ENCODE data around the gene SERPINA10. TPM values are rescaled to one million over a fixed set of nuclear protein-coding genes. Genes with fewer than 3 reads are reported as not detected.

The SERPINA10 gene
- polyA plus RNA-seq, 3 donors = not detected

DNA sequence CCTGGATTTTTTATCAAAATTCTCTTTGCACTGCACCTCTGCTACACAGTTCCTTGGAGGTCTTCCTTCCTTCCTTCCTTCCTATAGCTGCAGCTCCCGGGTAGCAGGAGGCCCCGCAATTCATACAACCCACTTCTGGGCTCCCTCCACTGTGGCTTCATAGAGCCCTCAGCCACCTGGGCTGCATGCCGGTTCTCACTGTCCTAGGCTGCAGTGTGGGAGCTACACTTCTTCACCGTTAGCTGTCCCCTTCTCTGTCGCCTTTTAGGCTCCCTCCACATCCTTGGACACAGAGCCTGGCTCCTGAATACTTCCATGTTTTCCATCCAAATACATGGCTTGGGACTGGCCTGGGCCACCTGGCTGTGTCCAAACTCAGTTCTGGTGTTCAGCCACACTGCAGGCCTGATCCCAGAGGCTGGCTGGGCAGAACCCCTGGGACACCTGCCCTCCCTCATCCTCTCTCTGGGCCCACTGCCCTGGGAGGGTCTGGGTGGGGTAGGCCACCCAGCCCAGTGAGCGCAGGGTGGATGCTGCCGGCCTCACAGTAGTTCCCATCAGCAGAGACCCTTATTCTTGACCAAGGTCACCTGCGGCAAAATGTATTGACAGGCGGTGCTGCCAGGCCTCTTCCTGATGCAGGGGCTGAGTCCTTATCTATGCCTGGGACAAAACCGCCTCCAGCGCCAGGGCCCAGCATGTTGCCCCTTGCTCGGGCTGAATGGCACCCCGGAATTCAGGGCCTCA lies 1.7 kb downstream of the SERPINA10 start:
- Histone ChIP-seq H3K4me2 (replicated peaks; ENCODE audit: extremely low read depth, low read length, poor library complexity, severe bottlenecking) (no peak overlapping the region), H3K4me3 (replicated peaks in 1 of 3; ENCODE audit: low read depth in 2 of 3, low read length in 3 of 3) (no peak overlapping the region), H2AFZ (ENCODE audit: insufficient read depth, low read depth, low read length, poor library complexity, severe bottlenecking) (no peak overlapping the region), H3K27ac (ENCODE audit: low read depth in 1 of 2, low read length in 2 of 2) (no peak overlapping the region), H4K20me1 (ENCODE audit: insufficient read depth, low read length) (no peaks in the 10 kb centered on the region), H3K36me3 (replicated peaks in 1 of 2; ENCODE audit: control insufficient read depth in 1 of 2, insufficient read depth in 2 of 2, low read length in 2 of 2) (no peaks in the 10 kb centered on the region), H3K4me1 (ENCODE audit: control insufficient read depth in 1 of 2, insufficient read depth in 2 of 2, low read length in 2 of 2) (no peaks in the 10 kb centered on the region), H3K9ac (ENCODE audit: insufficient read depth, low read length, poor library complexity, severe bottlenecking) (no peak overlapping the region), H3K27me3 (ENCODE audit: control insufficient read depth in 2 of 2, insufficient read depth in 2 of 2, low read length in 2 of 2) (no peaks in the 10 kb centered on the region), H3K79me2 (ENCODE audit: insufficient read depth, low read length) (no peaks in the 10 kb centered on the region), H3K9me3 (replicated peaks in 1 of 2; ENCODE audit: control insufficient read depth in 1 of 2, insufficient read depth in 1 of 2, low read length in 2 of 2) (no peaks in the 10 kb centered on the region)
- intact Hi-C loops (cut with micrococcal nuclease) = no loop called here
- TF ChIP-seq, protein P1, sequence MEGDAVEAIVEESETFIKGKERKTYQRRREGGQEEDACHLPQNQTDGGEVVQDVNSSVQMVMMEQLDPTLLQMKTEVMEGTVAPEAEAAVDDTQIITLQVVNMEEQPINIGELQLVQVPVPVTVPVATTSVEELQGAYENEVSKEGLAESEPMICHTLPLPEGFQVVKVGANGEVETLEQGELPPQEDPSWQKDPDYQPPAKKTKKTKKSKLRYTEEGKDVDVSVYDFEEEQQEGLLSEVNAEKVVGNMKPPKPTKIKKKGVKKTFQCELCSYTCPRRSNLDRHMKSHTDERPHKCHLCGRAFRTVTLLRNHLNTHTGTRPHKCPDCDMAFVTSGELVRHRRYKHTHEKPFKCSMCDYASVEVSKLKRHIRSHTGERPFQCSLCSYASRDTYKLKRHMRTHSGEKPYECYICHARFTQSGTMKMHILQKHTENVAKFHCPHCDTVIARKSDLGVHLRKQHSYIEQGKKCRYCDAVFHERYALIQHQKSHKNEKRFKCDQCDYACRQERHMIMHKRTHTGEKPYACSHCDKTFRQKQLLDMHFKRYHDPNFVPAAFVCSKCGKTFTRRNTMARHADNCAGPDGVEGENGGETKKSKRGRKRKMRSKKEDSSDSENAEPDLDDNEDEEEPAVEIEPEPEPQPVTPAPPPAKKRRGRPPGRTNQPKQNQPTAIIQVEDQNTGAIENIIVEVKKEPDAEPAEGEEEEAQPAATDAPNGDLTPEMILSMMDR (IDR thresholded peaks at IDR 0.05) = no peak
- 79% methylated on average over 13 of the region's 13 CpGs for WGBS (ENCODE audit: insufficient coverage)
- no peak for DNase-seq
- H3K36me3 Mint-ChIP-seq = no peaks in the 10 kb centered on the region
- H3K9me3 Mint-ChIP-seq = peaks cover 0 to 5% (median 2%) of the 10 kb centered on the region in 7 donors
- H3K27me3 Mint-ChIP-seq (ENCODE audit: low read depth in 3 of 3) = peaks cover 1 to 9% (median 3%) of the 10 kb centered on the region in 3 donors
- H3K4me3 Mint-ChIP-seq = no peak overlapping the region
- no peaks in the 10 kb centered on the region for H3K4me1 Mint-ChIP-seq
- H3K27ac Mint-ChIP-seq = no peak overlapping the region

DNA sequence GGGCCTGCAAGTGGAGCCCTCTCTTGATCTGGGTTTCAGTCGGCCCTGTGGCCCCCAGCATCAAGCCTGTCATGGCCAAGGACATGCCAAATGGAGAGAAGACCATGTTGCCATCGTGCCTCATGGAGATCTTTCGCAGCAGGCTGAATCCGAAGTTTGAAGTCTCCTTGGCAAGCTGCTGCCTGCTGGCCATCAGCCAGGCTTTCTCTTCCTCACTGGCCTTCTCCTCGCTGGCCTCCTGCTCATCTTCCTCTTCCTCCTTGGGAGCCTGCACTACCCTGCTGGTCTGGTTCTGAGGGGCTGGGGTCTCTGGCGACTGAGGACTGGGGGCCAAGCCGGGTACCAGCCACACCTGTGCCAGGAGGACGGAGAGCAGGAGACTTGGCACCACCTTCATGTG lies 2.9 kb downstream of the SERPINA10 start:
- H3K9ac ChIP-seq (ENCODE audit: insufficient read depth, low read length, poor library complexity, severe bottlenecking) = no peak overlapping the region

More for the DNA sequence above, 2.9 kb downstream of the SERPINA10 start:
- Histone ChIP-seq H3K9me3 (replicated peaks in 1 of 2; ENCODE audit: control insufficient read depth in 1 of 2, insufficient read depth in 1 of 2, low read length in 2 of 2) (no peaks in the 10 kb centered on the region), H3K79me2 (ENCODE audit: insufficient read depth, low read length) (no peaks in the 10 kb centered on the region), H3K27ac (ENCODE audit: low read depth in 1 of 2, low read length in 2 of 2) (no peak overlapping the region), H3K4me3 (replicated peaks in 1 of 3; ENCODE audit: low read depth in 2 of 3, low read length in 3 of 3) (no peak overlapping the region), H3K4me2 (replicated peaks; ENCODE audit: extremely low read depth, low read length, poor library complexity, severe bottlenecking) (no peak overlapping the region), H3K4me1 (ENCODE audit: control insufficient read depth in 1 of 2, insufficient read depth in 2 of 2, low read length in 2 of 2) (no peaks in the 10 kb centered on the region), H2AFZ (ENCODE audit: insufficient read depth, low read depth, low read length, poor library complexity, severe bottlenecking) (no peak overlapping the region), H4K20me1 (ENCODE audit: insufficient read depth, low read length) (no peaks in the 10 kb centered on the region), H3K27me3 (ENCODE audit: control insufficient read depth in 2 of 2, insufficient read depth in 2 of 2, low read length in 2 of 2) (no peaks in the 10 kb centered on the region), H3K36me3 (replicated peaks in 1 of 2; ENCODE audit: control insufficient read depth in 1 of 2, insufficient read depth in 2 of 2, low read length in 2 of 2) (no peaks in the 10 kb centered on the region)
- TF ChIP-seq, protein P1 (IDR thresholded peaks at IDR 0.05) = no peak
- no peaks in the 10 kb centered on the region for H3K36me3 Mint-ChIP-seq
- H3K27me3 Mint-ChIP-seq (ENCODE audit: low read depth in 3 of 3) = peaks cover 1 to 9% (median 3%) of the 10 kb centered on the region in 3 donors
- no peaks in the 10 kb centered on the region for H3K4me1 Mint-ChIP-seq
- no peak for DNase-seq
- no peak overlapping the region for H3K4me3 Mint-ChIP-seq
- 93% methylated on average over 5 of the region's 8 CpGs for WGBS (ENCODE audit: insufficient coverage)
- intact Hi-C loops (cut with micrococcal nuclease) = no loop called here
- H3K27ac Mint-ChIP-seq = no peak overlapping the region
- H3K9me3 Mint-ChIP-seq = peaks cover 0 to 5% (median 2%) of the 10 kb centered on the region in 7 donors
